ENCODE measurements around the gene SCMH1.

- no peak for TF ChIP-seq POLR2A (IDR thresholded peaks at IDR 0.05; ENCODE audit: low read depth, low read length)
- peak; percentile 35; the same call in 1 of the 2 replicates for TF ChIP-seq POLR2AphosphoS5 (IDR thresholded peaks at IDR 0.05; ENCODE audit: low read depth, low read length)
Measured at GRCh38 chr1:40980068-40980452, 262.0 kb downstream of the SCMH1 start.
